Measurements from ENCODE around the gene DNMT3L. TPM values are rescaled to one million over a fixed set of nuclear protein-coding genes. Genes with fewer than 3 reads are reported as not detected.

DNMT3L gene
- total RNA-seq, 1 donor from 2014 or later, result not detected

- Mint-ChIP-seq H3K4me1 (ENCODE audit: low read depth, unreplicated experiment) (peaks cover 6% of the 10 kb centered on the region), H3K36me3 (ENCODE audit: low read depth, unreplicated experiment) (no peaks in the 10 kb centered on the region), H3K27me3 (ENCODE audit: low read depth, unreplicated experiment) (no peaks in the 10 kb centered on the region), H3K27ac (ENCODE audit: unreplicated experiment) (peak within 1 kb of the TSS; percentile 86), H3K4me3 (ENCODE audit: unreplicated experiment) (peak within 1 kb of the TSS; percentile 88), H3K9me3 (ENCODE audit: unreplicated experiment) (no peaks in the 10 kb centered on the region)
- Histone ChIP-seq H3K4me1 (ENCODE audit: insufficient read depth, low read length) (peaks cover 10% of the 10 kb centered on the region), H3K9me3 (ENCODE audit: insufficient read depth, low read depth, low read length) (no peaks in the 10 kb centered on the region), H3K9ac (ENCODE audit: low read length) (peak within 1 kb of the TSS; percentile 78), H2AFZ (ENCODE audit: low read depth, low read length) (peak within 1 kb of the TSS; percentile 80), H3K27ac (ENCODE audit: low read depth, low read length) (peak within 1 kb of the TSS; percentile 38), H3K4me3 (ENCODE audit: insufficient read depth, low read depth, low read length) (peak within 1 kb of the TSS; percentile 63), H3K4me2 (ENCODE audit: low read length) (peak within 1 kb of the TSS; percentile 93), H3K36me3 (ENCODE audit: insufficient read depth, low read length) (no peaks in the 10 kb centered on the region), H3K79me2 (ENCODE audit: insufficient read depth, low read length) (peaks cover 30% of the 10 kb centered on the region), H3K27me3 (ENCODE audit: insufficient read depth, low read length) (no peaks in the 10 kb centered on the region), H4K20me1 (ENCODE audit: insufficient read depth, low read length) (peaks cover 38% of the 10 kb centered on the region)
- DNase-seq (ENCODE audit: low read depth), result peak; percentile 12
- FAIRE-seq, result no peak
- TF ChIP-seq EZH2 (IDR thresholded peaks at IDR 0.05; ENCODE audit: insufficient read depth, low read length), result no peak
- TF ChIP-seq CTCF (IDR thresholded peaks at IDR 0.05; ENCODE audit: insufficient read depth, low read depth, low read length), result no peak
Observed at GRCh38 chr21:44299458-44300261, 38.0 kb upstream of the DNMT3L start, which contains the start of gene PFKL. TSS of gene PFKL (plus strand) at chr21:44300053. CDS start at chr21:44300106, 53 bp downstream.

- peaks cover 6% of the 10 kb centered on the region for H3K4me1 Mint-ChIP-seq (ENCODE audit: low read depth, unreplicated experiment)
- H3K36me3 Mint-ChIP-seq (ENCODE audit: low read depth, unreplicated experiment), result no peaks in the 10 kb centered on the region
- Histone ChIP-seq H3K4me1 (ENCODE audit: insufficient read depth, low read length) (peaks cover 10% of the 10 kb centered on the region), H3K4me3 (ENCODE audit: insufficient read depth, low read depth, low read length) (peak overlapping the region; percentile 55), H3K27me3 (ENCODE audit: insufficient read depth, low read length) (no peaks in the 10 kb centered on the region), H3K79me2 (ENCODE audit: insufficient read depth, low read length) (peaks cover 25% of the 10 kb centered on the region), H3K36me3 (ENCODE audit: insufficient read depth, low read length) (no peaks in the 10 kb centered on the region), H4K20me1 (ENCODE audit: insufficient read depth, low read length) (peaks cover 32% of the 10 kb centered on the region), H3K4me2 (ENCODE audit: low read length) (peak overlapping the region; percentile 93), H3K9me3 (ENCODE audit: insufficient read depth, low read depth, low read length) (no peaks in the 10 kb centered on the region), H2AFZ (ENCODE audit: low read depth, low read length) (peak overlapping the region; percentile 80), H3K9ac (ENCODE audit: low read length) (peak overlapping the region; percentile 78), H3K27ac (ENCODE audit: low read depth, low read length) (peak overlapping the region; percentile 31)
- H3K27ac Mint-ChIP-seq (ENCODE audit: unreplicated experiment), result peak overlapping the region; percentile 86
- DNase-seq (ENCODE audit: low read depth) (no peak), FAIRE-seq (no peak)
- no peaks in the 10 kb centered on the region for H3K9me3 Mint-ChIP-seq (ENCODE audit: unreplicated experiment)
- TF ChIP-seq EZH2 (IDR thresholded peaks at IDR 0.05; ENCODE audit: insufficient read depth, low read length) (no peak), CTCF (IDR thresholded peaks at IDR 0.05; ENCODE audit: insufficient read depth, low read depth, low read length) (no peak)
- no peaks in the 10 kb centered on the region for H3K27me3 Mint-ChIP-seq (ENCODE audit: low read depth, unreplicated experiment)
- peak overlapping the region; percentile 86 for H3K4me3 Mint-ChIP-seq (ENCODE audit: unreplicated experiment)
Observed at GRCh38 chr21:44299085-44299457, 37.4 kb upstream of the DNMT3L start.

GRCh38 chr21:44298301-44298700 lies 36.6 kb upstream of the DNMT3L start:
- Histone ChIP-seq H3K27ac (ENCODE audit: low read depth, low read length) (no peak overlapping the region), H2AFZ (ENCODE audit: low read depth, low read length) (no peak overlapping the region), H3K79me2 (ENCODE audit: insufficient read depth, low read length) (peaks cover 22% of the 10 kb centered on the region), H3K27me3 (ENCODE audit: insufficient read depth, low read length) (no peaks in the 10 kb centered on the region), H3K4me2 (ENCODE audit: low read length) (no peak overlapping the region), H3K4me1 (ENCODE audit: insufficient read depth, low read length) (peaks cover 10% of the 10 kb centered on the region), H3K4me3 (ENCODE audit: insufficient read depth, low read depth, low read length) (no peak overlapping the region), H4K20me1 (ENCODE audit: insufficient read depth, low read length) (peaks cover 24% of the 10 kb centered on the region), H3K9me3 (ENCODE audit: insufficient read depth, low read depth, low read length) (no peaks in the 10 kb centered on the region), H3K36me3 (ENCODE audit: insufficient read depth, low read length) (no peaks in the 10 kb centered on the region), H3K9ac (ENCODE audit: low read length) (no peak overlapping the region)
- Mint-ChIP-seq H3K27ac (ENCODE audit: unreplicated experiment) (no peak overlapping the region), H3K36me3 (ENCODE audit: low read depth, unreplicated experiment) (no peaks in the 10 kb centered on the region), H3K4me1 (ENCODE audit: low read depth, unreplicated experiment) (peaks cover 3% of the 10 kb centered on the region), H3K9me3 (ENCODE audit: unreplicated experiment) (no peaks in the 10 kb centered on the region), H3K27me3 (ENCODE audit: low read depth, unreplicated experiment) (no peaks in the 10 kb centered on the region), H3K4me3 (ENCODE audit: unreplicated experiment) (peak overlapping the region; percentile 57)
- FAIRE-seq (no peak), DNase-seq (ENCODE audit: low read depth) (no peak)
- TF ChIP-seq EZH2 (IDR thresholded peaks at IDR 0.05; ENCODE audit: insufficient read depth, low read length), result no peak
- TF ChIP-seq CTCF (IDR thresholded peaks at IDR 0.05; ENCODE audit: insufficient read depth, low read depth, low read length), result no peak

All from astrocyte (in vitro differentiated cells and primary cell).